NCI-H1105 (cell line): ENCODE data around the gene VIL1.

Experiments used
- DNase-seq: peaks from one replicate; lab custom pipeline; 2025; lab: John Stamatoyannopoulos, UW

The VIL1 gene

DNA sequence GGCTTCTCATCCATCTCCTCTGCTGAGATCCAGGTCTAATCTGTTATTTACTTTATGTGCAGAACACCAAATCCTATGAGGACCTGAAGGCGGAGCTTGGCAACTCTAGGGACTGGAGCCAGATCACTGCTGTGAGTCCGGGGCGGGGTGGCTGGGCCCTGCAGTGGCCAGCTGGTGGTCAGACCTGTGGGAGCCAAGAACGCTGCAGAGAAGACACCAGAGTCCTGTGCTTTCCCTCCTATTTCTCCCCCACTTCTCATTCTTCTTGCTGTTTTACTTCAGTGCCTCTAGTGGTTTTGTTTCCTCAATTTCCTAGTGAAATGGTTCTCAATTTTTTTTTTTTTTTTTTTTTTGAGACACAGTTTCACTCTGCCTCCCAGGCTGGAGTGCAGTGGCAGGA, 19.7 kb downstream of the VIL1 start:
- DNase-seq: no peak

DNA sequence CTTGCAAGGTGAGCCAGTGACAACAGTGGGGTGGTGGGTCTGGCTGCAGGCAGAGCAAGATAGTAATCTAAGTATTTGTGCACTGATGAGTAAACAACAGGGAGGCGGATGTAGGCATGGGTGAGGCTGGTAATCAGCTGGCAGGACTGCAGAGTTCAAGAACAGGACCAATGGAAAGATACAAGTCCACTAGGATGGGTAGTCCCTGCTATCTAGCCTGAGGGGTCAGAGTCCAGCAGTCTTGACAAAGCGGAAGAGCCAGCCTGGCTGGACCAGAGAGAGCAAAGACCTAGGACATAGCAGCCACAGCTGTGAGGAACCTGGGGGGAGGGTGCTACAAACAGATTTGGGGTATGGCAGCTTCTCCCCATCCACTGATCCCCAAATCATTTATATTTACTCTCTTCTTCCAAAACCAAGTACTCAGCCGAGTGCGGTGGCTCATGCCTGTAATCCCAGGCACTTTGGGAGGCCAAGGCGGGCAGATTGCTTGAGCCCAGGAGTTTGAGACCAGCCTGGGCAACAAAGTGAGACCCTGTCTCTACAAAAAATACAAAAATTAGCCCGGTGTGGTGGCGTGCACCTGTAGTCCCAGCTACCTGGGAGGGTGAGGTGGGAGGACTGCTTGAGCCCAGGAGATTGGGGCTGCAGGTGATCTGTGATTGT, 25.9 kb downstream of the VIL1 start:
- DNase-seq: no peak

DNA sequence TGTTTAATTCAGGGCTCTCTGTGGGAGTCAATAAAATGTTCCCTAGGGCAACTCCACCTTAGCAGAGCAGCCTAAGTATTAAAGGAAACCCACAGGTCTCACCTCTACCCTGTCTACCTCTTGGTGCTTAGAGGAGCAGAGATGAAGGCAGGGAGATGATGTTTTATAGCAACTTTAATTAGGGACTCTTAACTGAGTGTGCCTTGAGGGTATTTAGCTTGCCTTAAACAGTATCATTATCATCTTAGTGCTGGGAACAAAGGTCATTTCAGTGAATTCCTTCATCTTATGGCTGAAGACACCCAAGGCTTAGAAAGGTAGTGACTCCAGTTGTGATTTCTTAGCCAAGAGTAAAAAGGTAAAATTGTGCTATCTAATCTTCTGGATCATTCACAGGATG, 26.7 kb downstream of the VIL1 start:
- no peak for DNase-seq

DNA sequence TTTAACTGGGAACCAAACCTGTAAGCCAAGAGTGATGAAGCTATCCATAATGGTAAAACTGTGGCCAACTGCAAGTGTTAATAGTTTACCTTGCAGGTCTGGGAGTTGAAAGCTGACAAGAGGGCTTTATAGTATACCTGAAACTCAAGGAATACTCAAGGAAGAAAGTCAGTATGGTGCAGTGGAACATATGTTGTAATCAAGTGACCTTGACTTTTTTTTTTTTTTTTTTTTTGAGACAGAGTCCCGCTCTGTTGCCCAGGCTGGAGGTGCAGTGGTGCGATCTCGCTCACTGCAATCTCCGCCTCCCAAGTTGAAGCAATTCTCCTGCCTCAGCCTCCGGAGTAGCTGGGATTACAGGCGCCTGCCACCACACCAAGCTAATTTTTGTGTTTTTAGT, 27.6 kb downstream of the VIL1 start:
- DNase-seq: no peak

DNA sequence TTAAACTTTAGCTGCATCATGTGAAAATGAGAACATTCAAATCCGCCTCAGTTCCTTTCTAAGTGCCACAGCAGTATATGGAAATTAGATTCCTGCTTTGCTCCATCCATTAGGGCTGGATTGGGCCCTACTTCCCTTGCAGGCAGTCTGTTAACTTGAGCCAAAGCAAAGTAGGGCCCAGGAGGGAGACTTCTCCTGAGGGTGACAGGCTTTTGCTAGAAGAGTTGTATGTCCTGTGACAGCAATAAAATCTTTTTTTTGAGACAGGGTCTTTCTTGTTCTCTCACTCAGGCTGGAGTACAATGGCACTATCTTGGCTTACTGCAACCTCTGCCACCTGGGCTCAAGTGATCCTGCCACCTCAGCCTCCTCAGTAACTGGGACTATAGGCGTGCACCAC, 28.1 kb downstream of the VIL1 start:
- DNase-seq: no peak

DNA sequence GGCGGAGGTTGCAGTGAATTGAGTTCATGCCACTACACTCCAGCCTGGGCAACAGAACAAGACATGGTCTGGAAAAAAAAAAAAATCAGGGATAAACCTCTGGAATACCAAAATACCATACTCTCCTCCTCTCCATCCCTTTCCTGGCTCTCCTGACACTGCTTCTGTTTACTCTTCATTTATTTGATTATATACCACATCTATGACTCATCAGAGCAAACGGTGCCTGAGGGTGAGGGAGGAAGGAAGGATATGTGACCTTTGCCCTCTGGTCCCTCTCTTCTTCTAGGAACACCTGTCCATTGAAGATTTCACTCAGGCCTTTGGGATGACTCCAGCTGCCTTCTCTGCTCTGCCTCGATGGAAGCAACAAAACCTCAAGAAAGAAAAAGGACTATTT, 30.0 kb downstream of the VIL1 start:
- DNase-seq: no peak

DNA sequence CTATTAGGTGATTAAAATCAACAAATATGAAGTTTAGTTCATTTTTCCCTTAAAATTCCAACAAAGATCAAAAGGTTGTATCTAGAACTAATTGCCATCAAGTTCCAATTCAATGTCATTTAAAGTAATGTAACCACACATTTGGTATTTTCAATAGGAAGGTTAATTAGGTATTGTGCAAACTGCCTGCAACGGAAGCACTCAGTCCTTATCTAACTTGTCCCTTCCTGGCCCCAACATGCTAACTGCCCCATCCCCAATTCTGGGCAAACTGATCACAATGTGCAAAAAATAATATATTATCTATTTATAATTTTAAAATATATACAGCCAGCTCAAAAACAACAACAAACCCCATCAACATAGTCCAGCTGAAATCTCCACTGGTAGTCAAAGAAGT, 33.2 kb downstream of the VIL1 start:
- DNase-seq: no peak

DNA sequence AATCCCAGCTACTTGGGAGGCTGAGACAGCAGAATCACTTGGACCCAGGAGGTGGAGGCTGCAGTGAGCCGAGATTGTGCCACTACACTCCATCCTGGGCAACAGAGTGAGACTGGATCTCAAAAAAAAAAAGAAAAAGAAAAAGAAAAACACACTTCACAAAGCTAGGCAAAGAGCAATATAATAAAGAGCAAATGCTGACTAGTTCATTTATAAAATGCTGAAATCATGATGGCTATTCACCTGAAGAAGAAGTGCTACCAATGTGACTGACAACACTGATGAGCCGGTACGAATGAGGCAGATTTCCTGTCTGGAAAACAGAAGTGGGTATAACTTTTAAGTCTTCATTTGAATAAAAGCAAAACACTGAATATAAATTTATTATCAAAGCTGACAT, 37.9 kb downstream of the VIL1 start:
- DNase-seq: no peak

DNA sequence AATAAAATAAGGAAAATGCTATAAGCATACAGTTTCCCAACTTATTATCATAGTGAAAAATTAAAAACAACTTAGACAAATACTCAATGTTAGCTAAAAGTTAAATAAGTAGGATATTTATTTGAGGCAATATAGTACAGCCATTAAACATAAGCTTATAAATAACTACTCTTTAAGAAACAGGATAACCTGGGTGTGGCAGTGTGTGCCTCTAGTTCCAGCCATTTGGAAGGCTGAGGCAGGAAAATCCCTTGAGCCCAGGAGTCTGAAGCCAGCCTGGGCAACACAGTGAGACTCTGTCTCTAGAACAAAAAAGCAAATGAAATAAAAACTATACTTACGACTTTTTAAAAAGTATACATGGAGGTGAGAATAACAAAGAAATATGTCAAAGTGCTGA, 39.7 kb downstream of the VIL1 start:
- no peak for DNase-seq

DNA sequence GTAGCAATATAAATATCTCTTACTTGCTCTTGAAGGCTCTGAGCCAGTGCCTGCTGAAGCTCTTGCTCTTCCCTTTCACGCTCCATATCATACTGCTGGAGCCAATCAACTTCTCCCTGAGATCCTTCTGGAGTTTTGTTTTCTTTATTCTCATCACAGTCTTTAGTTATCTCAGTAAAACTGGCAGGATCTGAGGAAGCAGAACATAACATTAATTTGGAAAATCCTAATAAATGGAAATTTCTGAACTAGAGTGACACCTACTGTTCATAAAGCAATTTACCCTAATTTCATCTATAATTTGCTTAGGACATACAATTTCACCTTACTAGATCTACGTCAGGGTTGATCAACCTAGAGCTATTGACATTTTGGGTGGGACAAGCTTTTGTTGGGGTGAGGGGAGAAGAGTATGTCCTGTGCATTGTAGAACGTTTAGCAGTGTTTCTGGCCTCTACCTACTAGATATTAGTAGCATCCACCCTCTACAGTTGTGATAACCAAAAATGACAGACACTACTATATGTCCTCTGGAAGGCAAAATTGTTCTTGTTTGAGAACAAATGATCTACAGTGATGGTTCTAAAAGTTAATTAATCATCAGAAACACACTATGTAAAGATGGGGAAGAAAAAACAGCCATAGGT, 47.2 kb downstream of the VIL1 start:
- DNase-seq: no peak

DNA sequence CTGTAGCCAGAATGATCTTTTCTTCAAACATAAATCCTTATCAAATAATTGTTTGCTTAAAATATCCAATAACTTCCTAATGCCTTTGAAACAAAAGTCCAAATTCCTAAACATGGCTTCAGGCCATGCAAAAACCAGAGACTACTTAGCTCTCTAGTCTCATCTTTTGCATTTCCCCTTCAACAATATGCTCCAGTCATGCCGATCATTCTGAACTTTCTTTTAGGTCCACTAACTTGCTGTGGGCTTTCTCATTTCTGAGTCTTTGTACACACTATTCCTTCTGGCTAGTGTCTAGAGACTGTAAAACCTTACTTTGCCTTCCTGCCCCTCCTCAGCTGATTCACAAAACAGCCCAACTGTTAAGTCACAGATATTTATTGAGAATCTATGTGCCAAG, 51.5 kb downstream of the VIL1 start:
- no peak for DNase-seq

DNA sequence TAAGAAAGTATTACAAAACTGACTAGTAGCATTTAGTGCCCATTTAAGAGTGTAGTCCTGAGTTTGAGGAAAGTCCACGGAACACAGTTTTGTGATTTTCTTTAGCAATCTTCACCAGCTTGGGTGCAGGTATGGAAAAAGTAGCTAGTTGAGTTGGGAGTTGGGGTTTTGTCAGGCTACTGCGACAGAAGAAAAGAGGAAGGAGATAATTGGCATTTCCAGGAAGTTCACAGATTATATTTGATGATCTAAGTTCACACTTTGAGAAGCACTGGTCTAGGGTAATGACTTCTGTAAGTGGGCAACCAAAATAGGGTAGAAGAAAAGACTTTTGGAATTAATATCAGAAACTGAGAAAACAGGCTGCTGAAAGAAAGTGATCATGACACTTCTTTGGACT, 52.1 kb downstream of the VIL1 start:
- no peak for DNase-seq

DNA sequence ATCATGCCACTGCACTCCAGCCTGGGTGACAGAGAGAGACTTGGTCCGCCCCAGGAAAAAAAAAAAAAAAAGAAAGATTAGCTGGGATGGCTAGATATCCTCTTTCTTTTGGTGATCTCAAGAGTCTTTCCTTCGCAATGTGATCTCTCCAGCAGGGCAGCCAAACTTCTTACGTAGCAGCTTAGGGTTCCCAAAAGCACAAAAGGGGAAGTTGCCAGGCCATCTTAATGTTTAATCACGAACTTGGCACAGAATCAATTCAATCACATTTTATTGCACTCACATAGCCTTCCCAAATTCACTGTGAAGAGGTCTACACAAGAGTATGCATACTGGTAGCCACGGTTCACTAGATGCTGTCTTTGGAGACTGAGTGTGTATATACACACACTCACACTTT, 53.1 kb downstream of the VIL1 start:
- no peak for DNase-seq

DNA sequence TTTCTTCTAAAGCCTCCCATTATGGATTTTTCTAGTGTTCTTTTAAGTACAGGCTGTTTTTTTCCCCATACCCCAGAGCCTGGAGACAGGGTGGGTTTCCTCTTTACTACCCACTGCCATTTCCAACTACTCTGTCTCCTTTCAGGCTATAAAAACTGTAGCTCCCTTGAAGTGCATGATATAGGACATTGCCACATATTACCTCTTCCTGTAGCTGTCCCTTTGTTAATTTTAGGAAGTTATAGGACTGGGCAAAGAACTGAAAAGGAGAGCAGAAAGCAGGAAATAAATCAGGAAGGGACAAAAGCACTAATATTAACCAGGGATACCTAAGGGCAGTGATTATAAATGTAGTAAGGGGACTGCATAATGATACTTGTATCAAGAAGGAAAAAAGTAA, 54.1 kb downstream of the VIL1 start:
- DNase-seq: no peak

DNA sequence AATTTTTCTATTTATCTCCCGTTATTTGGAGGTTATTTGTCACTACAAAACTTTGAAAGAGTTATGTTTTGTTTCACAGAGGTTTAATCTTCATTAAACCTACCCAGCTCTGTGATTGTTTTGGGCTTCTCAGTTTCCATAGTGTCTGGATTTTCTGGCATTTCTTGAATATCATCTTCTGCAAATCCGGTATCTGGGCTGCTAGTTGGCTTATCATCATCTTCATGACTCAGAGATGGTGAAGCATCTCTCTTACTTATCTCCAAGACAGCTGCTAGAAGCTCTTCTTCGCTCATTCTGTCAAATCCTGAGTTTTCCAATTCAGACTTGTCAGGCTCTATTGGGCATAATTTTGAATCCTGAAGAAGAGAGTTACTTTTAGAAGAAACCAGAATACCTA, 55.6 kb downstream of the VIL1 start:
- DNase-seq: no peak

DNA sequence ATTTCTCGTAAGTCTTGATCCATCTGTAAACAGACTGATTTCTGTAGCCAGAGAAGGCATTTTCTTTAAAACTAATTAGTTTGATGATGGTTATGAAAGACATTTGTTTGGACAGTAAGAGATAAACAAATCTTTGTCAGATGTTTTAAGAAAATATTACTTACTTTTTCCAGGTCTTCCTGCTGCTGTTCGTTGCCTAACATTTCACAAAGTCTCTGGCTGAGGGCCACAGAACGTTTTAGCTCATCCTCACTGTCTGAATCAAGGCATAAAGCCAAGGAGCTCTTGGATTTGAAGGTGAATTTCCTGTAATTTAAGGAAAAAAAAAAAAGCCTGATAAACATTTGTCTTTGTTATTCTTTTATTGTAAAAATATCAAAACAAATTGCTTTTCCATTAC, 57.8 kb downstream of the VIL1 start:
- DNase-seq: no peak

DNA sequence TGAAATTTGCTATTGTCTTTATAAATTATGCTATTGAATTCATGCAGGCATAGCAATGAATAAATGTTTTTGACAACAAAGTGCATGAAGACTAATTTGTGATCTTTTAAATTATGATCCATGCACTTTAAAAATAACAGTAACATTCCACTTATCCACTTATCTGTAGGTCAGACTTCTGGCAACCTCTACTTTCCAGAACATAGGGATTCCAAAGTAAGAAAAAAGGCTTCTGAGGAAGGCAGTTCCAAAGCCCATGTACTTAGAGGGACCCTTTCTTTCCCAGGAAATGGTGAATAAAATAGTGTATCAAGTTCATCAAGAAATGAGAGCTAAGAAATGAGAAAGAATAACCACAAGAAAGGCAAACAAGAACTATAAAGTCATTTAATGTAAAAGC, 58.3 kb downstream of the VIL1 start:
- DNase-seq: no peak

DNA sequence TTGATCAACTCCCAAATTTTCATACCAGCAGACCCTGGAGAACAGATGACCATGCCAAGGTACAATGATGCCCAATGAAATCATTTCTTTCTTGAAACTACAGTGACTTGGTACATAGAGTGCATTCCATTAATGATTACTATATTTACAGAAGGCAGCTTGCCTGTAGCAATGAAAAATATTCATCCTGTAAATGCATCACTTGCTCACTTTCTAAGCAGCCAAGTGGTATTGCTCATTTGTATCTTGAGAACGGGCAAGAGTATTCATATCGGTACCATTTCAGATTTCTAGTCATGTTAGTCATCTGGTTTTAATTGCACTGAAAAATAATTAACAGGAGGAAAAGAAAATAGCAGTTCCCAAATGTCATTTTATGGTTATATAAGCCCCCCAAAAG, 59.6 kb downstream of the VIL1 start:
- no peak for DNase-seq

DNA sequence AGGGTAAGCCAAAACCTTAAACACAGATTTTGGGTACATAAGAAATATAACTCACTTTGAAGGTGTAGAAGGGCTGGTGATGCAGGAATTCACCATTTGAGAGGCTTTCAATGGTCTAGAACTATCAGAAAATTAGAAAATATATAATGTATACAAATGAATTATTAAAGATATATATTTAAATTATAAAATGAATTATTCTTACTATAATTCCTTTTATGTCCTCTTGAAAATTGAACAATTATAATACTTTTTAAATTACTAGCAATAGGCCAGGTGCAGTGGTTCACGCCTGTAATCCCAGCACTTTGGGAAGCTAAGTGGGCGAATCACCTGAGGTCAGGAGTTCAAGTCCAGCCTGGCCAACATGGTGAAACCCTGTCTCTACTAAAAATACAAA, 60.7 kb downstream of the VIL1 start:
- no peak for DNase-seq

DNA sequence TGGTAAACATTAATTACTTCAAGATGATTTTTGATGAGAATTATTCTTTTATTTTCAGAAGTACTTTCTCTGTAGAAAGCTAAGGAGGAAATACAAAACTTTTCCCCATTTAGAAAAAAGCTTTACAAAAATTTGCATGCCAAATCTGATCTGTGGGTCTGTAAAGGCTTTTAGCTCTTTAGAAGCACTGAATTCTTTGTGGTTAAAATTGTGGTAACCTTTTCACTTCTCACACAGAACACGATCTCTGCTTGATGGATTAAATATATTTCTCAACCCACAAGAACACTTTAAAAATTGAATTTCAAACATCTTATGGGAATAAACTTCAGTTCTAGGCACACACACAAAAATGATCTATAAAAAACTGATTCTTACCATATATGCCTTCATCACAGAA, 63.7 kb downstream of the VIL1 start:
- DNase-seq: no peak

DNA sequence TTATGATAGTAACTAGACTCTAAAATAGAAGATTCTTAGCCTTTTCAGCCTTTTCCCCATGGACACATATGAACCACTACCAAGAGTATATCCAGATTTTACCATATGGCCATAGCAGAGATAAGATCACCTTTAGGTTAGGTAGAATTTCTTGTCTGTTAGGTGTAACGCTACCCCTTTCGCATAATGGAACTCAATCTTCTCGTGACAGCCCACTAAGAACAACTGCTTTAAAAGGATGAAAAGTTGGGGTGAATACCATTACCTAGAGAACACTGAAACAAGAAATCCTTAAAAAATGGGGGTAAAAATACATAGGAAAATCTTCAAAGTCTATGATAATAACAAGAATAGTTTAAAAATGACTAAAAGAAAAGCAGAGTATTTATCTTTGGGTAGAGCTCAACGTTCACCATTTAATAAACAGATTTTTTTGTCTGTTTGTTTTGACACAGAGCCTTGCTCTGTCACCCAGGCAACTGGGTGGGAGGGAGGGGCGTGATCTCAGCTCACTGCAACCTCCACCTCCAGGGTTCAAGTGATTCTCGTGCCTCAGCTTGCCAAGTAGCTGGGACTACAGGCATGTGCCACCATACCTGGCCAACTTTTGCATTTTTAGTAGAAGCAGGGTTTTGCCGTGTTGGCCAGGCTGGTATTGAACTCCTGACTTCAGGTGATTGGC, 67.2 kb downstream of the VIL1 start:
- DNase-seq: no peak

DNA sequence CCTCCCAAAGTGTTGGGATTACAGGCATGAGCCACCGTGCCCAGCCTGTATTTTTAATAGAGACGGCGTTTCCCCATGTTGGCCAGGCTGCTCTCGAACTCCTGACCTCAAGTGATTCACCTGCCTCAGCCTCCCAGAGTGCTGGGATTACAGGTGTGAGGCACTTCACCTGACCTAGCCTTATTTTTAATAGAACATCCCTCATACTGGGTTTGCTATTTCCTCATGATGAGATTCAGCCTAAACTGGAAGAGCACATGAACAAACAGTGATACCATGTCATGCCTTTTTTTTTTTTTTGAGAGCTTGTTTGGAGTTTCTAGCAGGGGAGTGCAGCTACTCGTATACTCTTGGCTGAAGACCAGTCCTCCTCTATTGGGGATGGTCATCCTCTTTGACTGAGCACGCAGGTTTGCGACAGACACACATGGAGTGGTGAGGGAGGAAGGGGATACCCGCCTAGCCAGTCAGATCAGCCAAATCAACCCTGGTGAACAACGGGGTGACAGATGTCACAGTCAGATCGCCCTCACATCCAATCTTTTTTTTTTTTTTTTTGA, 81.7 kb downstream of the VIL1 start:
- DNase-seq: no peak

DNA sequence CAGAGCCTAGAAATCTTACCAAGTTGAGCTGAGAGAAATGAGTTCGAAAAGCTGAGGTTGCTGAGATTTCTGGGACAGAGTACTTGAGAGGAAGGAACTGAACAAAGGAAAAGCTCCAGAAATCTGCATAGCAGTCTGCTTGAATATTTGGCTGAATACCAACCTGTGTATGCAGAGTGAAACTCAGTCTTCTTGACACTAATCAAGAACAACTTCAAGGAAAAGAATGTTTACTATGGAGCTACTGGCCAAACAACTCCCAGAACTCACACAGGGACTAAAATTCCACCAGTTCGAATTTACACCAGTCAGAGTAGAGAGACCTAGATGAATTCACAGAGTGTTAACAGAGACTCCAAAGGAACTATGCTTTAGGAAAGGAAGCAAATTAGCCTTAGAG, 82.7 kb downstream of the VIL1 start:
- no peak for DNase-seq
